Measurements from ENCODE around the gene SLC37A2. TPM values are rescaled to one million over a fixed set of nuclear protein-coding genes. Genes with fewer than 3 reads are reported as not detected.
"Not testable (repeated sequence)": the region's sequence is repeated elsewhere in the genome, so short reads cannot be mapped to it uniquely, and the experiment has no call there.

SLC37A2 gene
- total RNA-seq, 2 experiments from 2014 or later: 0.70 to 0.74 TPM

DNA sequence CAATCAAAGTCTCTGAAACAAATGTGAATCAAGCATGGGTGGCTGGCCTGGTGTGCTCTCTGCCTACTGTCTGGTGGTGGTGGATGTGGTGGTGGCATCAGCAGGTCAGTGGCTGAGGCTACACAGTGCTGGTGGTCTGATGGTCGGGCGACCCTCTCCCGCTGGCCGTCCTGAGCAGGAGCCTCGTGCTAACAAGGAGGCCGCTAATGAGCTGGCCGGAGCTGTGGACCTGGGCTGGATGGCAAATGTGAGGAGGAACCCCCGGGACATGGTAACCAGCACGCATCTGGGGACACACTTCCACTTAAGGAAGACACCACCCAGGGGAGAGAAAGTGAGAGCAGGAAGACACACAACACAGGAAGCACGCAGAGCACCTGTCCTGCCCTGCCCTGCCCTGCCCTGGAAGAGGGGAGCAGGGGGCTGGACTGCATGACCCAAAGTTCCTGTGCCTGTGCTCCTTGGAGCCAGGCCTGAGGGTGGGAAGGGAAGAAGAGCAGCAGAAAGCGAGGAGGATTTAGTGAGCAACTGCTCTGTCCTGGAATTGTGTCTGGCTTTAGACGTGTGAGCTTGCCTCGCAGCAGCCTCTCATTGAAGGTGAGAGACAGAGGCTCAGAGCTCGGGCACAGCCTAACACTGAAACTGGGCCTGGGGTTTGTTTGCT is 23.7 kb downstream of the SLC37A2 start:
- no peak overlapping the region for H3K4me3 Mint-ChIP-seq
- intact Hi-C loops (cut with micrococcal nuclease): no loop called here
- POLR2A ChIA-PET: no interaction called here
- TF ChIP-seq CTCF (IDR thresholded peaks at IDR 0.05): no peak
- H3K27me3 Mint-ChIP-seq: no peaks in the 10 kb centered on the region
- no peak for DNase-seq
- no peaks in the 10 kb centered on the region for H3K9me3 Mint-ChIP-seq
- H3K36me3 Mint-ChIP-seq (ENCODE audit: low read depth): no peaks in the 10 kb centered on the region
- no peak for ATAC-seq
- peaks cover 5% of the 10 kb centered on the region for H3K4me1 Mint-ChIP-seq (ENCODE audit: low read depth)
- CTCF ChIA-PET: no interaction called here
- H3K27ac Mint-ChIP-seq: no peak overlapping the region

DNA sequence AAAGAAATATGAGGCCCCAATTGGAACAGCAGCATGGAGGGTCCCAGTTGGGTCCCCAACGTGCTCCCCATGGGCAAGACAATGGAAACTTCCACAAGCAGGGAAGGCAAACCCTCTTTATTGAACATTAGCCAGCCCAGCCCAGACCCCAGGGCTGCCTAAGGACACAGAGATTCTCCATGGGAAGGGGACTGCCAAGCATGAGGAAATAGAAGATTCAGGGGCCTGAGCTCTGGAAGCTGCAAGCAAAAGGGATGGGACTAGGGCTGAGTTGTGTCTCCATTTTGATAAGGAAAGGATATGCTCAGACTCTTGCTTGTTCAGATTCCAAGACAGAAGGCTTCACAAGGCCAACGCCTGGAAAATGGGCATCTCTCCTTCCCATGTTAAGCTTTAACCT is 25.0 kb downstream of the SLC37A2 start:
- ChIA-PET POLR2A (no interaction called here), CTCF (interaction anchor here (0.8 to 1.1 kb wide), 2 partner anchors 54 to 56 kb away, joined by 3 to 5 read pairs; no protein-coding TSS in a partner anchor)
- Mint-ChIP-seq H3K4me1 (ENCODE audit: low read depth) (peaks cover 5% of the 10 kb centered on the region), H3K36me3 (ENCODE audit: low read depth) (no peaks in the 10 kb centered on the region), H3K9me3 (no peaks in the 10 kb centered on the region), H3K4me3 (no peak overlapping the region), H3K27ac (no peak overlapping the region), H3K27me3 (no peaks in the 10 kb centered on the region)
- ATAC-seq: no peak
- DNase-seq: no peak
- no peak for TF ChIP-seq CTCF (IDR thresholded peaks at IDR 0.05)
- intact Hi-C loops (cut with micrococcal nuclease): no loop called here

DNA sequence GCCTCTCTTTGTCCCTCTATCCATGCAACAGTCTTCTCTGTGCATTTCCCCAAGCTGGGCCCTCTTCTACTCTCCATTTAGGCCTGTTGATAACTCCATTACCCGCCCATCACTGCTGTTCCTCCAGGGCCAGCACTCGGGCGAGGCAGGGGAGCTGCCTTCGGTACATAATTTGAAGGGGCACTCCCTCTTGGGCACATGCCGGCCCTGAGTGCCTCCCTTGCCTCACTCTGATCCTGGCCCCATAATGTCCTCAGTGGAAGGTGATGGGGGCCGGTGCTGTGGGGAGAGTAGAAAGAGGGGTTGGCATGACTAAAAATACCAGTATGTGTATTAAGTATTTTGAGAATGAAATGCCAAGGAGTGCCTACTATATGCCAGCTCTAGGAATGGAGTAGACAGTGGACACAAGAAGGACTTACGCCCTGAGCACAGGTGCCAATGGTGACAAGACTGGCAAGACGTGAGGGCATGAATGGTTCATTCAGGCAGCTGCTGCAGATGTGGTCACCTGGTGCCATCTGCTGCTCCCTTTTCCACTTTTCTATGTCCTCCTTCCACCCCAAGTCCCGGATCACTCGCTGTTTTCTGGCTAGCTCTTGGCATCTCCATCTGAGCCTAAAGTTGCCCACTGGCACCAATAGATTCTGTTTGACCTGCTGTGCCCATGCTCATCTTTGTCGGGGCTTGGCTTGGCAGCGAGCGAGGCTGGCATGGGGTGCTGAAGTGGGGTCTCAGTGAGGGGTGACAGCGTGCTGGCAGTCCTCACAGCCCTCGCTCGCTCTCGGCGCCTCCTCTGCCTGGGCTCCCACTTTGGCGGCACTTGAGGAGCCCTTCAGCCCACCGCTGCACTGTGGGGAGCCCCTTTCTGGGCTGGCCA is 25.7 kb downstream of the SLC37A2 start:
- ATAC-seq: no peak
- H3K27ac Mint-ChIP-seq: no peak overlapping the region
- CTCF ChIA-PET: interaction anchor here (1.1 kb wide), 1 partner anchor 53 kb away, joined by 5 read pairs; no protein-coding TSS in a partner anchor

GRCh38 chr11:125089481-125089880 is 26.4 kb downstream of the SLC37A2 start:
- H3K36me3 Mint-ChIP-seq (ENCODE audit: low read depth); intact Hi-C loops (cut with micrococcal nuclease); H3K4me1 Mint-ChIP-seq (ENCODE audit: low read depth); H3K27ac Mint-ChIP-seq; H3K4me3 Mint-ChIP-seq; H3K27me3 Mint-ChIP-seq; DNase-seq; ATAC-seq; H3K9me3 Mint-ChIP-seq: not testable (repeated sequence)
- ChIA-PET CTCF (interaction anchor here (1.1 to 3.1 kb wide), 2 partner anchors 52 to 53 kb away, joined by 5 to 35 read pairs; no protein-coding TSS in a partner anchor), POLR2A (interaction anchor here (0.6 kb wide), 1 partner anchor 79 kb away, joined by 3 read pairs; no protein-coding TSS in a partner anchor)

More for the DNA sequence above, 25.7 kb downstream of the SLC37A2 start:
- H3K36me3 Mint-ChIP-seq (ENCODE audit: low read depth): no peaks in the 10 kb centered on the region
- no peak for DNase-seq
- no peaks in the 10 kb centered on the region for H3K9me3 Mint-ChIP-seq
- no peaks in the 10 kb centered on the region for H3K27me3 Mint-ChIP-seq
- H3K4me3 Mint-ChIP-seq: no peak overlapping the region
- intact Hi-C loops (cut with micrococcal nuclease): no loop called here
- peaks cover 5% of the 10 kb centered on the region for H3K4me1 Mint-ChIP-seq (ENCODE audit: low read depth)
- POLR2A ChIA-PET: interaction anchor here (0.6 kb wide), 1 partner anchor 78 kb away, joined by 3 read pairs; no protein-coding TSS in a partner anchor
- TF ChIP-seq CTCF (IDR thresholded peaks at IDR 0.05): no peak

DNA sequence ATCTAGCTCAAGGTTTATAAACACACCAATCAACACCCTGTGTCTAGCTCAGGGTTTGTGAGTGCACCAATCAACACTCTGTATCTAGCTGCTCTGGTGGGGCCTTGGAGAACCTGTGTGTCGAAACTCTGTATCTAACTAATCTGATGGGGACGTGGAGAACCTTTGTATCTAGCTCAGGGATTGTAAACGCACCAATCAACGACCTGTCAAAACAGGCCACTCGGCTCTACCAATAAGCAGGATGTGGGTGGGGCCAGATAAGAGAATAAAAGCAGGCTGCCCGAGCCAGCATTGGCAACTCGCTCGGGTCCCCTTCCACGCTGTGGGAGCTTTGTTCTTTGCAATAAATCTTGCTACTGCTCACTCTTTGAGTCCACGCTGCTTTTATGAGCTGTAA is 27.0 kb downstream of the SLC37A2 start:
- H3K4me1 Mint-ChIP-seq (ENCODE audit: low read depth); H3K27ac Mint-ChIP-seq; POLR2A ChIA-PET; H3K9me3 Mint-ChIP-seq; H3K27me3 Mint-ChIP-seq; ATAC-seq; DNase-seq; H3K36me3 Mint-ChIP-seq (ENCODE audit: low read depth); H3K4me3 Mint-ChIP-seq: not testable (repeated sequence)
- CTCF ChIA-PET: interaction anchor here (1.0 to 3.1 kb wide), 5 partner anchors 18 to 256 kb away, joined by 3 to 35 read pairs (median 22); partner anchors contain the start of gene TMEM218
- intact Hi-C loops (cut with micrococcal nuclease): loop anchor here (5.0 kb wide), 1 partner anchor 52 kb away; no protein-coding TSS in a partner anchor

All from activated CD8-positive, alpha-beta T cell treated with anti-CD3 and anti-CD28 coated beads for 36 hours (primary cell).